Thymus (tissue), 11 donors: Measurements from ENCODE around the gene NBPF4. TPM values are rescaled to one million over a fixed set of nuclear protein-coding genes. Genes with fewer than 3 reads are reported as not detected.

Experiments used
- DNase-seq, 9 donors: peaks; one replicate each; pipeline ENCODE4 v3.0.0-alpha.2; 2013; ENCODE audit warnings: low spot score in 9 of 9, low read depth in 6 of 9, missing footprints in 1 of 9
- H3K27ac ChIP-seq, 2 donors: one replicate each; pipeline ENCODE4 v1.5.1; 2013; ENCODE audit warnings: control low read depth in 1 of 2, low read depth in 1 of 2, low read length in 1 of 2, mild to moderate bottlenecking in 1 of 2, moderate library complexity in 1 of 2
- H3K27me3 ChIP-seq, 2 donors: one replicate each; pipeline ENCODE4 v1.5.1; 2013; ENCODE audit warnings: low read length in 1 of 2; ENCODE audit not compliant: control insufficient read depth in 2 of 2, insufficient read depth in 1 of 2
- H3K36me3 ChIP-seq, 2 donors: one replicate each; pipeline ENCODE4 v1.5.1; 2013; ENCODE audit warnings: low read length in 1 of 2, mild to moderate bottlenecking in 1 of 2, moderate library complexity in 1 of 2; ENCODE audit not compliant: control insufficient read depth in 2 of 2, insufficient read depth in 2 of 2
- H3K4me1 ChIP-seq, 2 donors: one replicate each; pipeline ENCODE4 v1.5.1; 2013; ENCODE audit warnings: low read length in 2 of 2; ENCODE audit not compliant: control insufficient read depth in 2 of 2, insufficient read depth in 2 of 2
- H3K4me3 ChIP-seq, 2 donors: one replicate each; pipeline ENCODE4 v1.5.1; 2013; ENCODE audit warnings: low read length in 2 of 2, control low read depth in 1 of 2, mild to moderate bottlenecking in 1 of 2
- H3K9me3 ChIP-seq, 2 donors: one replicate each; pipeline ENCODE4 v1.5.1; 2013; ENCODE audit warnings: low read length in 1 of 2, mild to moderate bottlenecking in 1 of 2; ENCODE audit not compliant: control insufficient read depth in 2 of 2, insufficient read depth in 1 of 2
- WGBS: extraction: QIAGEN DNeasy Blood & Tissue Kit; methylation state at CpG from one replicate; pipeline ENCODE4 v1.1.7; 2013; 5-methylcytosine and 5-hydroxymethylcytosine counted together
- polyA plus RNA-seq: library from polyadenylated mRNA; stranded (reverse); fragments of 200-250 nt; gene quantifications from one replicate; pipeline ENCODE4 v1.2.3, GENCODE V29; 2013
- total RNA-seq: library from RNA; stranded (reverse); fragments of 120-200 nt; gene quantifications from one replicate; pipeline ENCODE4 v1.2.4, GENCODE V29; 2013
- donor health status: healthy.

The NBPF4 gene
- total and polyA plus RNA-seq, 2 donors: 0.09 to 0.11 TPM

DNA sequence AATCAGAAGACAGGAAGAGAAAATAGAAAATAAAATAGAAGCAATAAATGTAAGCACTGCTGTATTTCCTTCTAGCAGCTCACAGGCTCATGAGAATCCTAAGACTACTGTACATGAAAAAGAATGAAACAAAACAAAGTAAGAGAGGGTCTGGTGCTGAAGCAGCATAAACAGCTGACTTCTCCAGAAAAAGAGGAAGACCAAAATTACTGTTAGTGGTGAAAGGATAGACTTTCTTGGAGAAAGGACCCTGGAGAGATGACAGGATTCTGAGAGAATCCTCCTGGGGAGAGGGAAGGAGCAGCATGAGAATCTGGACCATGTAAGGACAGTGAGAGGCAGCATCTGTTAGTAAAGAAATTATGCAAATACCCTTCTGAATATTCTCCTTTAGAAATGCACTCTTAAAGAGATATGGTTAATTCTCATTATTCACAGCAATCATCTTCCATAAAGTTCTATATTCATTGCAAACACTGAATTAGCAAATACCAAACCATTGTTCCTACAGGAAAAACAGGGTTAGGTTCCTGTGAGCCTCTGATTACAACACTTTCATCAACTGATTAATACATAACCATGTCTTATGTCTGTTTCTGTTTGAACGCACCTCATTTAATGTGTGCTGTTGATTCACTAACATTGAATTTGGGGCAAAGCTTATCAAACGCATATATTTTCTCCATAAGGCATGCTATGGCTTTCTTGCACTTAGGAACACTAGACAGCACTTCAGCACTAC is 60.7 kb downstream of the NBPF4 start:
- no peaks in the 10 kb centered on the region for H3K4me1 ChIP-seq
- no peaks in the 10 kb centered on the region for H3K9me3 ChIP-seq
- peaks cover 0 to 3% of the 10 kb centered on the region in 2 donors for H3K36me3 ChIP-seq
- 49% methylated on average over 2 of the region's 2 CpGs for WGBS
- no peak overlapping the region for H3K27ac ChIP-seq
- no peaks in the 10 kb centered on the region for H3K27me3 ChIP-seq
- H3K4me3 ChIP-seq: no peak overlapping the region
- no peak for DNase-seq

GRCh38 chr1:108179018-108179417 is 64.9 kb downstream of the NBPF4 start:
- DNase-seq: no peak
- H3K27ac ChIP-seq: no peak overlapping the region
- 96% methylated on average over 1 of the region's 1 CpG for WGBS
- no peaks in the 10 kb centered on the region for H3K4me1 ChIP-seq
- no peaks in the 10 kb centered on the region for H3K27me3 ChIP-seq
- H3K36me3 ChIP-seq: peaks cover 0 to 5% of the 10 kb centered on the region in 2 donors
- H3K4me3 ChIP-seq: no peak overlapping the region
- H3K9me3 ChIP-seq: peaks cover 0 to 7% of the 10 kb centered on the region in 2 donors

Other genes with a start within 250 kb of the NBPF4 start
- 11.1 TPM for gene SLC25A24, start 43.7 kb downstream of the NBPF4 start, total RNA-seq
- 13.7 TPM for gene SLC25A24, start 43.7 kb downstream of the NBPF4 start, polyA plus RNA-seq
- gene NBPF6, start 206.3 kb upstream of the NBPF4 start, total RNA-seq: not detected
- gene NBPF6, start 206.3 kb upstream of the NBPF4 start, polyA plus RNA-seq: 0.07 TPM